KMS-11 (cell line): ENCODE measurements around the gene CDH4.

ENCODE experiments used
- H2AFZ ChIP-seq: fragments of 200-600 bp; sonication (generic); 2 replicates; pipeline ENCODE4 v1.6.1; 2016; ENCODE audit warnings: antibody characterized with exemption, mixed run types, low read depth
- H3K27ac ChIP-seq: fragments of 200-600 bp; sonication (generic); 2 replicates; pipeline ENCODE4 v1.6.1; 2016; ENCODE audit warnings: mild to moderate bottlenecking, mixed run types
- H3K27me3 ChIP-seq: fragments of 200-600 bp; sonication (generic); 2 replicates; pipeline ENCODE4 v1.6.1; 2017; ENCODE audit warnings: mild to moderate bottlenecking, low read depth, mixed run types, moderate library complexity; ENCODE audit not compliant: insufficient read depth
- H3K36me3 ChIP-seq: fragments of 200-600 bp; sonication (generic); 2 replicates; pipeline ENCODE4 v1.6.1; 2017; ENCODE audit warnings: mild to moderate bottlenecking, mixed run types; ENCODE audit not compliant: insufficient read depth
- H3K4me1 ChIP-seq: fragments of 200-600 bp; sonication (generic); 2 replicates; pipeline ENCODE4 v1.6.1; 2016; ENCODE audit warnings: mild to moderate bottlenecking, low read depth, mixed run types; ENCODE audit not compliant: poor library complexity, severe bottlenecking
- H3K4me2 ChIP-seq: fragments of 200-600 bp; sonication (generic); 2 replicates; pipeline ENCODE4 v1.7.0; 2016; ENCODE audit warnings: mild to moderate bottlenecking, mixed run types
- H3K4me3 ChIP-seq: fragments of 200-600 bp; sonication (generic); IDR thresholded peaks from 2 replicates; pipeline ENCODE4 v1.6.1; 2017; ENCODE audit warnings: low read depth, low read length, mixed read lengths; ENCODE audit not compliant: insufficient read depth
- H3K79me2 ChIP-seq: fragments of 200-600 bp; sonication (generic); 2 replicates; pipeline ENCODE4 v1.6.1; 2016; ENCODE audit warnings: low read depth, mixed run types; ENCODE audit not compliant: insufficient read depth
- H3K9ac ChIP-seq: fragments of 200-600 bp; sonication (generic); 2 replicates; pipeline ENCODE4 v1.6.1; 2016; ENCODE audit warnings: mild to moderate bottlenecking, mixed run types
- H4K20me1 ChIP-seq: fragments of 200-600 bp; sonication (generic); 2 replicates; pipeline ENCODE4 v1.6.1; 2016; ENCODE audit warnings: mild to moderate bottlenecking, mixed run types; ENCODE audit not compliant: insufficient read depth
- CTCF ChIP-seq: fragments of 200-600 bp; sonication (generic); conservative IDR thresholded peaks from 2 replicates; pipeline ENCODE4 v1.6.1; 2017; ENCODE audit warnings: low read depth, mild to moderate bottlenecking, antibody characterized with exemption, low read length, moderate library complexity, mixed read lengths

CDH4 gene

GRCh38 chr20:61458146-61458746 lies 206.2 kb downstream of the CDH4 start:
- Histone ChIP-seq H3K4me1 (no peaks in the 10 kb centered on the region), H3K4me2 (no peak overlapping the region), H3K27me3 (no peaks in the 10 kb centered on the region), H3K27ac (no peak overlapping the region), H2AFZ (no peak overlapping the region), H4K20me1 (no peaks in the 10 kb centered on the region), H3K9ac (no peak overlapping the region), H3K4me3 (no peak overlapping the region), H3K36me3 (no peaks in the 10 kb centered on the region), H3K79me2 (no peaks in the 10 kb centered on the region)
- no peak for TF ChIP-seq CTCF

- no peaks in the 10 kb centered on the region for H4K20me1 ChIP-seq
- no peak overlapping the region for H3K9ac ChIP-seq
- no peak overlapping the region for H3K4me3 ChIP-seq
- H3K4me2 ChIP-seq, result no peak overlapping the region
- no peaks in the 10 kb centered on the region for H3K4me1 ChIP-seq
- TF ChIP-seq CTCF, result no peak
- H3K27ac ChIP-seq, result no peak overlapping the region
- no peak overlapping the region for H2AFZ ChIP-seq
- H3K36me3 ChIP-seq, result no peaks in the 10 kb centered on the region
- H3K79me2 ChIP-seq, result no peaks in the 10 kb centered on the region
- no peaks in the 10 kb centered on the region for H3K27me3 ChIP-seq
Observed at GRCh38 chr20:61459266-61459665, 207.2 kb downstream of the CDH4 start.

DNA sequence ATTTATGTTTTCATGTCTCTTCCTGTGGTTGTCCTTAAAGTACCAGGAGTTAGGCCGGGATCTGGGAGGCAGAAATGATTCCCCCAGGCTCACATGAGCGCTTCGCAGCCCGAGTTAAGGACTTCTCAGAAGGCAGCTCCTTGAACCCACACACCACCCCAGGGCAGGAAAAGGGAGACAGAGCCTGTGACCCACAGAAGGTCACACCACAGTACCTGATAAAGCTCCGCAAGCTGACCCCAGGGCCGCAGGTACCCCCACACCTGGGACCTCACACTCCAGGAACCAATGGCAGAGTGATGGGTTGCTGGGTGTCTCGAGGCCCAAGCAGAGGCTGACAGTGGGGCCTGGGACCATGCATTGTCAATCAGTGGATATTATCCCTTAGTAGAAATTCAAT lies 207.6 kb downstream of the CDH4 start:
- H3K9ac ChIP-seq, result no peak overlapping the region
- H3K4me1 ChIP-seq, result no peaks in the 10 kb centered on the region
- H3K4me2 ChIP-seq, result no peak overlapping the region
- H4K20me1 ChIP-seq, result no peaks in the 10 kb centered on the region
- no peak overlapping the region for H3K4me3 ChIP-seq
- no peak for TF ChIP-seq CTCF
- H3K79me2 ChIP-seq, result no peaks in the 10 kb centered on the region
- no peak overlapping the region for H3K27ac ChIP-seq
- H3K36me3 ChIP-seq, result no peaks in the 10 kb centered on the region
- H3K27me3 ChIP-seq, result no peaks in the 10 kb centered on the region
- no peak overlapping the region for H2AFZ ChIP-seq

DNA sequence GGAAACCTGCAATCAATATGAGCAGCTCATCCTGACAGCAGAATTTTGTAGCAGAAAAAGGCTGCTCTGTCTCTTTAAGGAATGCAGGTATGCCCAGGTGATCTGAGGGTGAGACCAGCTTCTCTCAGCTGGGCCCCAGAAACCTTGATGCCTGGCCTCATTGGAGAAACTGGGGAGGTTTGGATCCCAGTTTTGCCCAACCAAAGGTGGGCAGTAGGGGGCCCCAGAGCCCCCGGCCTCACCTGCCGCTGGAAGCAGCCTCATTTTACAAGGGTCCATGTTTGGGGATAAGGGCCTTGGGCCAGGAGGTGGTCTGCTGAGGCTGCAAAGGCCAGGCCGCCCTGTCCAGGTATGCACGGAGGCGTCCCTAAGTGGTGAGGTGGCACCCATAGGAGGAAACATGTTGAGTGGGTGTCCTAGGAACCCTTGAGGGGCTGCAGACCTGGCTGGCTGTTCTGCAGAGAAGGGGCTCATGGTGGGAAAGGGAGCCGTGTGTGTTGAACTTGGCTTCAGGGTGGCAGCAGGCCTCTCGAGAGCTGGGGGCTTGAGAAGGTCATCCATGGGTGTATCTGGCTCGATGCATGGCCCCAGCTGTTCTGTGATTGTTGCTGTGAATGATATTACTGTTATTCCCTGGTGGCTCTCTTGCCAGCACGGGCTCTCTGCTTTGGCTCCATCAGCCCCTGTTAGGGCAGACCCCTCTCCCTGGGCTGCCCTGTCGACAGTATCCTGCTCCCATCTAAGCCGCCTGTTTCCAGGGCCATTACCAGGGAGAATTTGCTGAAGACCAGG lies 208.4 kb downstream of the CDH4 start:
- no peak overlapping the region for H2AFZ ChIP-seq
- H3K27me3 ChIP-seq, result no peaks in the 10 kb centered on the region

More for the DNA sequence above, 208.4 kb downstream of the CDH4 start:
- Histone ChIP-seq H4K20me1 (no peaks in the 10 kb centered on the region), H3K9ac (no peak overlapping the region), H3K36me3 (no peaks in the 10 kb centered on the region), H3K4me3 (no peak overlapping the region), H3K4me1 (no peaks in the 10 kb centered on the region), H3K79me2 (no peaks in the 10 kb centered on the region), H3K4me2 (no peak overlapping the region), H3K27ac (no peak overlapping the region)
- TF ChIP-seq CTCF, result no peak
